RKO (cell line): Measurements from ENCODE around the gene CPXCR1.
"Not testable (repeated sequence)": the region's sequence is repeated elsewhere in the genome, so short reads cannot be mapped to it uniquely, and the experiment has no call there.

Experiments
- DNase-seq: peaks from one replicate; pipeline ENCODE4 v3.0.0-alpha.2; 2016; ENCODE audit warnings: low spot score

The CPXCR1 gene

DNA sequence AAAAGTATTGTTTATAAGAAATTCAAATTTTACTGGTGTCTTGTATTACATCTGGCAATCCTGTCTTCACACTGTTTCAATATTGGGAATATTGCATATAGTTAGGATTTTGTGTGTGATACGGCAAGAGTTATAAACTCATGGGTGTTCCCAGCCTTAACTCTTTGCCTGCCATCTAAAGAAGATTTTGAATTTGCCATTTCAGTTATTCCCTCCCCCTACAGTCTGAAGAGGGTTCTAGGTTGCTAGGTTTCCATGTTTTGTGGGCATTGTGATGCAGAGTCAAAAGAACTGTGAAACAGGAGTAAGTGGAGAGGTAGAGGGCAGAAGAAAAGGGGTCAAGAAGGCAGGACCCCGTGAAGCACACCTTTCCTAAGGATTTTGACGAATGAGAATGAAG lies at the start of gene CPXCR1:
Gene CPXCR1 (plus strand): TSS at position 301 of the 400 bp plus-strand sequence. CDS start 6,190 bp downstream, outside the sequence.
- DNase-seq: no peak

DNA sequence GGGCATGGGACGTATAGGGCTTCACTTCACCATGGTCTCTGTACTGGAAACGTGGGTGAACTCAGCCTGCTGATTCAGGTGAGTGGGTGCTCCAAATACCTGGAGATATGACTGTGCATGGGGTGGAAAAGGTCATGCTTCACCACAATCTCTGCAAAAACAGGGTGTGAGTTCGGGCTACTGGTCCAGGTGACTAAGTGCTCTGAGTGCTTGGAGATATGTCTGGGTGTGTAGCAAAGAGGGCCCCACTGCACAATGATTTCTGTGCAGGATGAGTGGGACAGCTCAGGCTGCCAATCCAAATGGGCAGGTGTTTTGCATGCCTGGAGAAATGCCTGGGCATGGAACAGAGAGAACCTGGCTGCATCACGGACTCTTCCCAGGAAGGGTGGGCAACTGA lies 11.2 kb upstream of the CPXCR1 start:
- no peak for DNase-seq

DNA sequence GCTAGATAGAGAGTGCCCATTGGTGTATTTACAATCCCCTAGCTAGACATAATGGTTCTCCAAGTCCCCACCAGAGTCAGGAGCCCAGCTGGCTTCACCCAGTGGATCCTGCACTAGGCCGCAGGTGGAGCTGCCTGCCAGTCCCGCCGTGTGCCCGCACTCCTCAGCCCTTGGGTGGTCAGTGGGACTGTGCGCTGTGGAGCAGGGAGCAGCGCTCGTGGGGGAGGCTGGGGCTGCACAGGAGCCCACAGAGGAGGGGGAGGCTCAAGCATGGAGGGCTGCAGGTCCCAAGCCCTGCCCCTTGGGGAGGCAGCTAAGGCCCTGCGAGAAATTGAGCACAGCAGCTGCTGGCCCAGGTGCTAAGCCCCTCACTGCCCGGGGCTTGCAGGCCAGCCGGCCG lies 810 bp upstream of the CPXCR1 start:
- not testable (repeated sequence) for DNase-seq

DNA sequence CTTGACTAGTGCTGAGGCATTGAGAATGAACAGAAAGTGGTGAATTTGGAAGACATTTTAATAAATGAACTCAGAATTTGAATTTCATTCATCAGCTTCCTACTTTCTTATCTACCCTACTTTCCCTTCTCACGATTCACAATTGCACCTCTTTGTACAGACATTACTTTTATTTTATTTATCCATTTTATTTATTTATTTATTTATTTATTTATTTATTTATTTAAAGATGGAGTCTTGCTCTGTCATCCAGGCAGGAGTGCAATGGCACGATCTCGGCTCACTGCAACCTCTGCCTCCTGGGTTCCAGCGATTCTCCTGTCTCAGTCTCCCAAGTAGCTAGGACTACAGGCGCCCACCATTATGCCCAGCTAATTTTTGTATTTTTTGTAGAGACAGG lies 5.3 kb downstream of the CPXCR1 start:
- not testable (repeated sequence) for DNase-seq

DNA sequence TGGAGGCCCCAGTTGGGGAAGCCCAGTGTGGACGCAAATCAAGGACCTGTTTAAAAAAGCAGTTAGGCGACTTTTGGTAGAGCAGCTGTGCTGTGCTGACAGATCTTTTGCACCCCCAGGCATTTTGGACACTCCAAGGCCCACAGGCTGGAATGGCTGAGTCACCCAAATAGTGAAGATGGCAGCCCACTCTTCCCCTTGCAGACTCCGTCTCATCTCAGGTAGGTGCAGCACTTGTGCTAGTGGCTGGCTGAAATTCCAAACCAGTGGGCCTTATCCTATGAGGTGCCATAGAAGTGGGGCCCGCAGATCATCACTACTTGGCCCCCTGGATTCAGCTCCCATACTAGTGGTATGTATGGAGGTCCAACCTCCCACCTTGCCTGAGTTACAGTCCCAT lies 42.8 kb downstream of the CPXCR1 start:
- no peak for DNase-seq
